Psoas muscle (tissue), 8 donors: ENCODE measurements around the gene PRDM2. TPM values are rescaled to one million over a fixed set of nuclear protein-coding genes. Genes with fewer than 3 reads are reported as not detected.

Experiments used
- ATAC-seq, 4 donors: fragments of 200-7000 bp; cut with Tn5 transposase; one replicate each; pipeline ENCODE4 v1.9.1; 2020; ENCODE audit warnings: moderate library complexity in 3 of 4, mild to moderate bottlenecking in 2 of 4
- DNase-seq, 2 donors: peaks; one replicate each; pipeline ENCODE4 v3.0.0-alpha.2; 2020
- H3K27ac ChIP-seq: fragments of 200-600 bp; one replicate; pipeline ENCODE4 v1.8.0; 2022
- H3K27me3 ChIP-seq, 3 donors: fragments of 200-600 bp in 1 of 3; one replicate each; pipeline versions ENCODE4 v1.6.1 to v1.8.0; 2013 to 2022; ENCODE audit warnings: low read length in 2 of 3, mild to moderate bottlenecking in 2 of 3, moderate library complexity in 1 of 3; ENCODE audit not compliant: insufficient read depth in 3 of 3
- H3K36me3 ChIP-seq, 2 donors: fragments of 200-600 bp in 1 of 2; one replicate each; pipeline versions ENCODE4 v1.6.1 to v1.8.0; 2013 to 2022; ENCODE audit warnings: low read depth in 1 of 2, mild to moderate bottlenecking in 1 of 2, moderate library complexity in 1 of 2; ENCODE audit not compliant: insufficient read depth in 1 of 2
- H3K4me1 ChIP-seq: fragments of 200-600 bp; one replicate; pipeline ENCODE4 v1.8.0; 2022
- H3K4me3 ChIP-seq: fragments of 200-600 bp; one replicate; pipeline ENCODE4 v1.8.0; 2022; ENCODE audit warnings: mild to moderate bottlenecking
- H3K9me3 ChIP-seq: fragments of 200-600 bp; one replicate; pipeline ENCODE4 v1.8.0; 2022
- CTCF ChIP-seq: fragments of 200-600 bp; IDR thresholded peaks from one replicate; pipeline ENCODE4 v1.8.0; 2022; ENCODE audit warnings: antibody characterized with exemption
- WGBS, 3 donors: extraction: QIAGEN DNeasy Blood & Tissue Kit; methylation state at CpG; one replicate each; pipeline versions ENCODE4 v1.1.6 to v1.1.7; 2013; 5-methylcytosine and 5-hydroxymethylcytosine counted together
- intact Hi-C, 2 donors: fragments of 100-400 bp; cut with DNase I; formaldehyde crosslinking; loops; one replicate each; pipeline versions ENCODE4 v1.11.0 to v1.14.2; 2022
- polyA plus RNA-seq, 3 donors: library from polyadenylated mRNA; stranded (reverse); fragments of 200-250 nt; gene quantifications; one replicate each; pipeline ENCODE4 v1.2.3, GENCODE V29; 2013
- total RNA-seq, 4 donors: library from RNA; stranded (reverse); fragmentation: NEBNext Ultra II Directional in 2 of 4; extraction: Animal tissue kit (Norgen Biotek cat#: 25700) in 2 of 4; gene quantifications; one replicate each; pipeline versions ENCODE4 v1.2.1 to v1.2.4, GENCODE V29; 2021 to 2023
- donor health status: healthy with polysubstance abuse.
- donor health status: DM: no; HTN: no; CAD: no; lungs with moderate emphysema.
- donor health status: Bipolar disorder and iron deficiency.
- donor health status: healthy.
- donor health status: DM: yes; HTN: yes; CAD: no.
- donor health status: DM: no; HTN: no; CAD: no.
- donor health status: DM: no; HTN: no; CAD: no.
- donor health status: DM: yes; HTN: yes; CAD: no.

PRDM2 gene
- total and polyA plus RNA-seq, 7 donors = 12.1 to 84.3 (median 44.3) TPM

- peaks cover 50% of the 10 kb centered on the region for H3K4me1 ChIP-seq
- H3K9me3 ChIP-seq = no peaks in the 10 kb centered on the region
- ATAC-seq (peak in 1 of 4 donors; percentile 13), DNase-seq (no peak)
- H3K4me3 ChIP-seq = no peak overlapping the region
- no peak for TF ChIP-seq CTCF
- WGBS, 3 donors = 75 to 87% (median 77%) methylated on average over 9 of the region's 9 CpGs
- intact Hi-C loops = no loop called here
- H3K36me3 ChIP-seq = peaks cover 3 to 5% of the 10 kb centered on the region in 2 donors
- H3K27me3 ChIP-seq = no peaks in the 10 kb centered on the region
- no peak overlapping the region for H3K27ac ChIP-seq
Measured at GRCh38 chr1:13766592-13767564, 66.9 kb downstream of the PRDM2 start.

- no peak overlapping the region for H3K27ac ChIP-seq
- DNase-seq = no peak
- H3K27me3 ChIP-seq = no peaks in the 10 kb centered on the region
- no peaks in the 10 kb centered on the region for H3K9me3 ChIP-seq
- peaks cover 27% of the 10 kb centered on the region for H3K4me1 ChIP-seq
- WGBS, 3 donors = 89 to 94% (median 92%) methylated on average over 5 of the region's 5 CpGs
- no peak for ATAC-seq
- H3K36me3 ChIP-seq = peaks cover 3 to 18% of the 10 kb centered on the region in 2 donors
- intact Hi-C loops = no loop called here
- H3K4me3 ChIP-seq = no peak overlapping the region
- no peak for TF ChIP-seq CTCF
Measured at GRCh38 chr1:13769212-13769611, 69.2 kb downstream of the PRDM2 start.

- no peak for DNase-seq
- Histone ChIP-seq H3K4me3 (no peak overlapping the region), H3K4me1 (peaks cover 21% of the 10 kb centered on the region), H3K36me3 (peaks cover 3 to 22% of the 10 kb centered on the region in 2 donors), H3K27ac (no peak overlapping the region), H3K27me3 (no peaks in the 10 kb centered on the region), H3K9me3 (no peaks in the 10 kb centered on the region)
- no peak for TF ChIP-seq CTCF
- ATAC-seq = no peak
- 95 to 97% (median 97%) methylated on average over 5 of the region's 5 CpGs for WGBS, 3 donors
- intact Hi-C loops = no loop called here
Measured at GRCh38 chr1:13769830-13770229, 69.8 kb downstream of the PRDM2 start.

- Histone ChIP-seq H3K4me1 (peaks cover 12% of the 10 kb centered on the region), H3K9me3 (no peaks in the 10 kb centered on the region), H3K4me3 (no peak overlapping the region), H3K27ac (no peak overlapping the region), H3K36me3 (peaks cover 3 to 31% of the 10 kb centered on the region in 2 donors), H3K27me3 (no peaks in the 10 kb centered on the region)
- intact Hi-C loops = no loop called here
- 81 to 92% (median 87%) methylated on average over 3 of the region's 3 CpGs for WGBS, 3 donors
- no peak for TF ChIP-seq CTCF
- no peak for ATAC-seq
- DNase-seq = no peak
Measured at GRCh38 chr1:13770743-13771142, 70.8 kb downstream of the PRDM2 start.
